AML-193 (cell line): ENCODE measurements around the gene SETD1B.
"Not testable (repeated sequence)": the region's sequence is repeated elsewhere in the genome, so short reads cannot be mapped to it uniquely, and the experiment has no call there.

ENCODE experiments used
- DNase-seq, 2 experiments: peaks; one replicate each; lab custom pipeline; 2025; lab: John Stamatoyannopoulos, UW

Gene SETD1B

DNA sequence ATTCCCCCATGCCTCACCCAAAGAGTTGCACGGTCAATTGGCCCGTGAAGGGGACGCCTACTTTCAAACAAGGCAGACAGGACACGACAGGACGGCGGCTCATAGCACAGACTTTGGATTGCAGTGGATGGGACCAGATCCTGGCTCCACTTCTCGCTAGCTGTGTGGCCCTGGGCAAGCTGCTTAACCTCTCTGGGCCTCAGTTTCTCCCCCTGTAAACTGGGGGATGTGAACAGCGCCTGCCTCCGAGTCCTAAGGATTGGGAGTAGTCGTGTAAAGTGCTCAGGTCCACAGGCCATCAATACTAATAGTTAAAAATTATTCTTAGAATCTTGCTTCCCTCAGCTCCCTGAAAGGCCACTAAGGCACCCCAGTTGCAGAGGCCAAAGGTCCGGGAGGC, 23.4 kb upstream of the SETD1B start:
- no peak for DNase-seq

- DNase-seq: no peak
Observed at GRCh38 chr12:121781484-121781997, 22.3 kb upstream of the SETD1B start.

DNA sequence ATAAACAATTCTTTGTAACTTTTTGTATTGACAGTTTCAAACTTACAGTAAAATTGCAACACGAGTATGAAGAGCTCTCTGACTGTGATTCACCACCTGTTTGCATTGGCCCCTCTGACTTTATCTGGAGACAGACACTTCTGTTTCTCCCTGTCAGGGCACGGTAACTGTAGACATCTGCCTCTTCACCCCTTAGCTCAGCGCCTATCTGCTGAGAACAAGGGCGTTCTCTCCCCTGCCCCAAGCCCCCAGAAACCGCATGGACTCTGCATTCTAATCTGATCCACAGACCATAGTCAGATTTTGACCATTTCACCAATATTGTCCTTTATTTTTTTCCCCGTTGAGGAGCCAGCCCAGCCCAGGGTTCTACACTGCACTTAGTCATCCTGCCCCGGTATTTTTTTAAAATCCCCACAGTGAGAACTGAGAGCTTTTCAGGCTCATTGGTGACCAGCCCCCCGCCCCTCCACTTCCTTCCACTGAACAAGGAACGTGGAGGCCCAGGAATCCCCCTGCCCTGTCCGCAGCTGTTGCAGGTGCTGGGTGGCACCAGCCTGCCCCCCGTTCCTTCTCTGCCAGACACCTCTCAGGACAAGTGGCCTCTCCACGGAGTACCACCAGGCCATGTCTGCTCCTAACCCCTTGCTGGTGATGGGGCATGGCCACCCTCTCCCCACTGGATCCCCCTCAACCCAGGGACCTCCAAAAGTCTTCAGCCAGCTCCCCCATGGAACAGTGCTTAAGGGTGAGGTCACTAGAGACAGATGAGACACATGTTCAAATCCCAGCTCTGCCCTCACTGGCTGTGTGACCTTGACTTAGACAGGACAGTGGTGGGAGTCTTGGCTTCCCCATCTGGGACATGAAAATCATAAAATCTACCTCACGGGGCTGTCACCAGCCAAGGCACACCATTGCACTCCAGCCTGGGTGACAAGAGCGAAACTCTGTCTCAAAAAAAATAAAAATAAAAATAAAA, 21.5 kb upstream of the SETD1B start:
- DNase-seq: no peak

DNA sequence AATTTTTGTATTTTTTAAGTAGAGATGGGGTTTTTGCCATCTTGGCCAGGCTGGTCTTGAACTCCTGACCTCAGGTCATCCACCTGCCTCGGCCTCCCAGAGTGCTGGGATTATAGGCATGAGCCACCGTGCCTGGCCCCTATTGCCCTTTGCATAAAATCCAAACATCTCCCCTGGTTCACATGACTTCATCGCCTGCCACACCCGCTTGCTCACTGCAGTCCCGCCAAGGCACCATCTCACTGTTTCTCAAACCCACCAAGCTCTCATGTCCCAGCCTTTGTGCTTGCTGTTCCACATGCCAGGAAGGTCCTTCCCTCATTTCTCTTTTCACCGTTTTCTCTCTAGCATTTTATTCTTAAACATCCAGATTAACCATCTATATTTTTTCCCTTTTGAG, 20.0 kb upstream of the SETD1B start:
- no peak for DNase-seq

GRCh38 chr12:121784460-121784859, 19.3 kb upstream of the SETD1B start:
- no peak for DNase-seq

GRCh38 chr12:121786440-121786825, 17.4 kb upstream of the SETD1B start:
- DNase-seq: no peak

DNA sequence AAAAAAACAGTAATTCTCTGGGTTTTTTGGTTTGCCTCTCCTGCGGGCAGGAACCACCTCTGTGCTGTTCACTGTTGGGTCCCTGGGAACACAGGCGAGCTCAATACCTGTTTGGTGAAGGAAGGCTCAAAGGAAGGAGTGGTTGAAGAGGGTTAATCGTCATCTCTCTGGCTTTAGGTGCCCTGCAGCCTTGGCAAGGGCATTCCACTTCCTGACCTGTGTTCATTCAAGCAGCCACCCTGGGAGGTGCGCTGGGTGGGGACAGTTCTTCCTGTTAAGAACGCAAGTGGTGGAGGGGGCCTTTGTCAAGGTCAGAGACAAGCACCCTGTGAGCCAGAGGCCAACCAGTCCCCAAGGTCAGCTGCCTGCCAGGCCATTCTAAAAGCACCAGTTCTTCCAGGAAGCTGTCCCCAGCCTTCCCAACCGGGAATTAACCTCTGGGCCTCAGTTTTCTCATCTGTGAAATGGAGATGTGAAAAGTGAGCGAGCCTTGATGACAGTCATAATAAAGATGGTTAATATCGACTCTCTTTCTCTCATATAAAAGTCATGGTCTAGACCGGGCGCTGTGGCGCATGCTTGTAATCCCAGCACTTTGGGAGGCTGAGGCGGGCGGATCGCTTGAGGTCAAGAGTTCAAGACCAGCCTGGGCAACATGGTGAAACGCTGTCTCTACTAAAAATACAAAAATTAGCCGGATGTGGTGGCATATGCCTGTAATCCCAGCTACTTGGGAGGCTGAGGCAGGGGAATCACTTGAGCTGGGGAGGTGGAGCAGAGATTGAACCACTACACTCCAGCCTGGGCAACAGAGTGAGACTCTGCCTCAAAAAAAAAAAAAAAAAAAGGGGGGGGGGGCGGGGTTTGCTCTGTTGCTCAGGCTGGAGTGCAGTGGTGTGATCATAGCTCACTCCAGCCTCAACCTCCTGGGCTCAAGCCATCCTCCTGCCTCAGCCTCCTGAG, 16.5 kb upstream of the SETD1B start:
- no peak for DNase-seq

DNA sequence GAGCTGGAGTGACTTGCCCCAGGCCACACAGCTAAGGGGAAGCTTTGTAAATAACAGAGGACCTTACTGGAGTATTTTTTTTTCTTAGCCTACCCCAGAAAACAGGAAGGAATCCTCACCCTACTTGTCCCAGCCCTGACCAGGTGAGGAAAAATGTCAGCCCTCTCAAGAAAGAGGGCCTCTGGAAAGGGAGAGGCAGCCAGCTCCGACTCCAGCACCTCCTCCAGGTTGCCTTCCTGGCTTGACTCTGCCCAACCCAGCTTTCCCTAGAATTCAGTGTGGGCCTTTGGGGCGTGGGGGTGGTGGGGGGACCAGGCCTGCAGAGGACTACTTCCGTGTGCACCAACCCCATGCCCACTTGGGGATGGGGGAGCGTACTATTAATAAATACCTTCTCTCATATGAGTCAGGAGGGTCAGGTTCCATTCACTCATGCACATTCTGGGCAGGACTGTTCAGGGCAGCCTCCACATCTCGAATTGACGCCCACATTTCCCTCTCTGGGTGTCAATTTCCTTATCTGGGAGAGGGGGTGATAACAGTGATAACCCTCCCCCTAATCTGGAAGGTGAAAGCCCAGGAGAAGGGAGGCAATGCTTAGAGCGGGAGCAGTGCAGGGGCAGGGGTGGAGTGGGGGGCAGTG, 15.5 kb upstream of the SETD1B start:
- no peak for DNase-seq

GRCh38 chr12:121789233-121789781, 14.5 kb upstream of the SETD1B start:
- peak; percentile 29 to 45 for DNase-seq

- DNase-seq: peak; percentile 92 to 93
Observed at GRCh38 chr12:121789800-121790728, 13.7 kb upstream of the SETD1B start.

DNA sequence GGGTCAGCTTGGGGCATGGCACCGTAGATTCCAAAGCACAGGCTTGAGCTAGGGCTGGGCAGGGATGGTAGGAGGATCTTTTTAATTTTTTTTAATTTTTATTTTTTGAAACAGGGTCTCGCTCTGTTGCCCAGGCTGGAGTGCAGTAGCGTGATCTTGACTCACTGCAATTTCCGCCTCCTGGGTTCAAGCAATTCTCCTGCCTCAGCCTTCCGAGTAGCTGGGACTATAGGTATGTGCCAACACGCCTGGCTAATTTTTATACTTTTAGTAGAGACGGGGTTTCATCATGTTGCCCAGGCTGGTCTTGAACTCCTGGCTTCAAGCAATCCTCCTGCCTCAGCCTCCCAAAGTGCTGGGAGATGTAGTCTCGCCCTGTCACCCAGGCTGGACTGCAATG, 13.0 kb upstream of the SETD1B start:
- not testable (repeated sequence) for DNase-seq

DNA sequence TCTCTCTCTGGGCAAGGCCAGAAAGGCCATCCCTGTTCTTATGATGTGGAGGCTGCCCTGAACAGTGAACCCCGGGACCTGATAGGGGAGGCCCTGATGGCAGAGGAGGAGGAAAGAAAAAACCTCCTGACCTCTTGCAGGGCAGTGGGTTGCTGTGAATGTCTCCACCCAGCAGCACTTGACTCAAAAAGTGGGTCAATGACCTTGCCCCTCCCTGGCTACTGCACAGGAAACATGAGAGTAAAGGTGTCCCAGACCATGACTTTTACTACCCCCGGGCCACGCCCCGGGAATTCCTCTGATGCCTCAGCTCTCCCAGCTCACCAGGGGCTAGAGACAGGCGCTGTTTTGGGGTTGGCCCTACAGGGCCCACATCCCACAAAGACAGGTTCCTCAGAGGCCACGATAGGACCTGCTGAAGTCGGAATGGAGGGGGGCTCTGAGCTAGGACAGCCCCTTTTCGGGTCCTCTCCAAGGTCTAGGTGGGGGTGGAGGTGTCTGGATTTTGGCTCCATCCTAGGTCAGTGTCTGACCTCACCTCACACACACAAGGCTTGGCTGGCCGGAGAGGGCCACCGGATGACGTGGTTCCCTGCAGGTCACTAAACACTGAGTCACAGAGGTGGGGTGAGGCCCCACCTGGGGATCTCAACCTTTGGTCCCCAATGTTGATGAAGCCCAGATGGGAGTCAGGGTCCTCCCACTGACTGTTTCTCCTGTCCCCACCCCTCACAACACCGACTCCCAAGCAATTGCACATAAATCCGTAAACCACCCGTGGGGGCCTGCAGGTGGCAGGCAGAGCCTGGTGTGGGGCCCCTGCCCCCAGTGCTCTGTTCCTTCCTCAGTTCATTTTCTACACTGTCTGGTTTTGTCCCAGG, 11.9 kb upstream of the SETD1B start:
- DNase-seq: no peak

GRCh38 chr12:121792607-121793439, 11.0 kb upstream of the SETD1B start:
- peak; percentile 24 to 37 for DNase-seq

DNA sequence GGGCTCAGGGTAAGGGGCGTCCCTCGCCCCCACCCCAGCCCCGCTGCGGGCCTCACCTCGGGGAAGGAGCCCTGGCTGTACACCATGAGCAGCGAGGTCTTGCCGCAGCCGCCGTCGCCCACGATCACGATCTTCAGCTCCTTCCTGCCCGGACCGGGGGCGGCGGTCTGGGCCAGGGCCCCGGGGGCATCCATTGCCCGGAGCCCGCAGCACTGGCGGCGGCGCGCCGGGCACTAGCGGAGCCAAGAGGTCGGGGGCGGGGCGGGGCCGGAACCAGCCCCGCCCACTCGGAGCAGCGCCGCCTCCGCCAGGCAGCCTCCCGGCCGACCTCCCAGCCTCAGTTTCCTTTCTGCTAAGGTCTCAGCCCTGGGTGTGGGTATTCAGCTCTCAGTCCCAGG, 10.4 kb upstream of the SETD1B start, which contains the start of gene RHOF:
TSS of gene RHOF (minus strand) at position 249 of the 398 bp plus-strand sequence. CDS start at position 194, 55 bp downstream.
- DNase-seq: peak; percentile 50 to 53

DNA sequence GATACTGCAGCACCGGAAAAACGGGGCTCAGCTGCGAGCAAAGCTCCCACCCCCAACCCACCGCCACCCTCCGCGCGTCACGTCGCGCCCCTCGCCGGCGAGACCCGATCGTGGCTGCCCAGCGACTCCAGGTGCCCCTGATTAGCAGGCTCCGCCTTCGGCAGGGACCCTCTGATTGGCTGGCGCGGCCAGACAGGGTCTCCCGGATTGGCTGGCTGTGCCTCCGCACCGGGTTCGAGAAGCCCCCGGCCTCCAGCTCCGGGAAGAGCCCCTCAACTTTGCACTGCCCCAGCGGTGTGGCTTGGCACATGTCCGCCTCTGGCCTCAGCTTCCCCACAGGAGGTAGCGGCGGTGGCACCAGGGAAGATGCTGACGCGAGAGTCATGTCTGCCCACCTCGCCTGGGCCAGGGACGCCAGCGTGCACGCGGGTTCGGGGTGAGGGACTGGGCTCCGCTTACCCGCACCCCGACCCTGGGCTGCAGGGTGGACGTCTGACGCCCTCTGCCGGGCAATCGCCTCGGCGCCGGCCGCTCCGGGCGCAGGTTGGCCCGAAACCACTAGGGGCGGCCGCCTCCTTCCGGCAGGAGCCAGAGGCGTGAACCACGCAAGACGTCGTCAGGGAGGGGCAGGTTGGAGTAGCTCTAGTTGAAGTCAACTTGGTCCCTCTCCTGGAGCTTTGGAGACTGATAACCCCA, 9.8 kb upstream of the SETD1B start:
- DNase-seq: peak; percentile 88 to 92

GRCh38 chr12:121794534-121795033, 9.2 kb upstream of the SETD1B start:
- no peak for DNase-seq
